GM23248 (cell line): ENCODE data around the gene SPTLC1.

Source experiments
- EZH2 ChIP-seq: fragments of 200-600 bp; sonication (generic); IDR thresholded peaks from 2 replicates; pipeline ENCODE4 v1.6.1; 2018; ENCODE audit warnings: antibody characterized with exemption, mild to moderate bottlenecking; ENCODE audit not compliant: insufficient read depth, poor library complexity, severe bottlenecking
- EZH2phosphoT487 ChIP-seq: fragments of 200-600 bp; sonication (generic); IDR thresholded peaks from 2 replicates; pipeline ENCODE4 v1.6.1; 2018; ENCODE audit warnings: antibody characterized with exemption, moderate library complexity, mild to moderate bottlenecking, low read depth; ENCODE audit not compliant: insufficient read depth

- no peak for TF ChIP-seq EZH2
- no peak for TF ChIP-seq EZH2phosphoT487
Measured at GRCh38 chr9:92036411-92036746, 78.8 kb downstream of the SPTLC1 start.
